Hematopoietic multipotent progenitor cell treated with erythropoietin and hydrocortisone succinate and interleukin-3 and kit ligand, for 6 days (in vitro differentiated cells): Measurements from ENCODE around the gene NKX3-2.

Source experiments
- DNase-seq: peaks from one replicate; pipeline ENCODE4 v3.0.0-alpha.2; 2015

The NKX3-2 gene

DNA sequence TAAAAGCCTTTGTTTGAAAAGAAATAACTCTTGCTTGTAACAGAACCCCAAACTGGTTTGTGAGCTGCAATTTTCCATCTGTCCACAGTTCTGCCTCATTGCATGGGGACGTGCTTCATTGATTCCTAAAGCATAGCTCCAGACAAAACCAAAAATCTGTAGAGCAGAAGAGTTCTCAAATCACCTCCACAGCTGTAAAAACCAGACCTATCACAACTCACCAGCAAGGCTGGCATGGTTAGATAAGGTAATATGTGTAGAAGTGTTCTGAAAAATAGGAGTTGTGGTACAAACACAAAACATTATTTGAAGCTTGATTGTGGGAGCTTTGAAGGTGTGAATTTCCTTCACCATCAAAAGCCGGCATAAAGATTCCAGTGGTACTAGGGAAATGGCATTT is 47.7 kb downstream of the NKX3-2 start:
- peak; percentile 12 for DNase-seq

DNA sequence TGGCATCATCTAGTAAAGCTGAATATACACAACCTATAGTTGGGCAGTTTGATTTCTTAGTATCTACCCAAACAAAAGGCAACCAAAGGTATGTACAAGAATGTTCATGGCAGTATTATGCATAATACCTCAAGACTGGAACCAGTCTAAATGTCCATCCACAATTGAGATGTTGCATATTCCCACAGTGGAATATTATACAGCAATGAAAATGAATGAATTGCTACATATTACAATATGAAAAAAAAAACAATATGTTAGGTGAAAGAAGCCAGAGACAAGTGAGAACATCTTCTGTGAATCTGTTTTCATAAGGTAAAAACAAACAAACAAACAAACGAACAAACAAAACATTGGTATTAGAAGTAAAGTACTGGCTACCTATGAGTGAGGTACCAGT is 48.6 kb downstream of the NKX3-2 start:
- no peak for DNase-seq

DNA sequence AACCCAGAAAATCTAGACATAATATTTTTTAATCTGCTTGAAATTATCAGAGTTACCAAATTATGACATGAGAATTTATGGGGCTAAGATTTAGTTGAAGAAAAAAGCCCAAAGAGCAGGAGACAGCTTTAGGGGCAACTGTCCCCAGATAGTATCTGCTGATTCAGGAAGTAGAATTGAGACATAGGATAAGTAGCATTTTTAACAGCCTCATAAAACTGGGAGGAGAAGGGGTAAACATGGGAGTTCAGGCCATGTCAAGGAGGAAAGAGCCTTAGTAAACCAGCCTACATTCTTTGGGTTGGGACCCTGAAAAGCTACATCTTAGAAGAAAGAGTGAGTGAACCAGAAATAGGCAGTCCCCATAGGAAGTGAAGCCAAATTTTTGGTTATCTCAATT is 50.5 kb downstream of the NKX3-2 start:
- no peak for DNase-seq

DNA sequence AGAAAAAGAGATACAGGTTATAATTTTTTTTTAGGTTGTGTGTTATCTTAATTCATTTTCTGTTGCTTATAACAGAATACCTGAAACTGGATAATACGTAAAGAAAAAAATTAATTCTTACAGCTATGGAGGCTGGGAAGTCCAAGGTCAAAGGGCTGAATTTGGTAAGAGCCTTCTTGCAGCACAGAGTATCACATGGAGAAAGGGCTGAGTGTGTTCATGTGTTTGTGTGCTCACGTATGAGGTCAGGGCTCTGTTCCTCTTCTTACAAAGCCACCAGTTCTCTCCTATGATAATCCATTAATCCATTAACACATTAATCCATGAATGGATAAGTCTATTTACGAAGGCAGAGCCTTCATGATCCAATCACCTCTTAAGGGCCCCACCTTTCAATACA is 51.6 kb downstream of the NKX3-2 start:
- no peak for DNase-seq
